ENCODE data around the gene RNF168.
"Not testable (repeated sequence)": the region's sequence is repeated elsewhere in the genome, so short reads cannot be mapped to it uniquely, and the experiment has no call there.

Gene RNF168

GRCh38 chr3:196463478-196463756, 40.2 kb downstream of the RNF168 start:
- DNase-seq, result no peak

DNA sequence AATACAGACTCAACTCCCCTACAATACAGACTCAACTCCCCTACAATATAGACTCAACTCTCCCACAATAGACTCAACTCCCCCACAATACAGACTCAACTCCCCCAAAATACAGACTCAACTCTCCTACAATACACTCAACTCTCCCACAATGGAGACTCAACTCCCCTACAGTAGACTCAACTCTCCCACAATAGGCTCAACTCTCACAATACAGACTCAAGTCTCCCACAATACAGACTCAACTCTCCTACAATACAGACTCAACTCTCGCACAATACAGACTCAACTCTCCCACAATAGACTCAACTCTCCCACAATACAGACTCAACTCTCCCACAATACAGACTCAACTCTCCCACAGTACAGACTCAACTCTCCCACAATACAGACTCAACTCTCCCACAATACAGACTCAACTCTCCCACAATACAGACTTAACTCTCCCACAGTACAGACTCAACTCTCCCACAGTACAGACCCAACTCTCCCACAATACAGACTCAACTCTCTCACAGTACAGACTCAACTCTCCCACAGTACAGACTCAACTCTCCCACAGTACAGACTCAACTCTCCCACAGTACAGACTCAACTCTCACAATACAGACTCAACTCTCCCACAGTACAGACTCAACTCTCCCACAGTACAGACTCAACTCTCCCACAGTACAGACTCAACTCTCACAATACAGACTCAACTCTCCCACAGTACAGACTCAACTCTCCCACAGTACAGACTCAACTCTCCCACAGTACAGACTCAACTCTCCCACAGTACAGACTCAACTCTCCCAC, 40.7 kb downstream of the RNF168 start:
- not testable (repeated sequence) for DNase-seq

- no peak for DNase-seq
These were observed 45.5 kb downstream of the RNF168 start for GRCh38 chr3:196458063-196458462.

GRCh38 chr3:196457470-196457869, 46.1 kb downstream of the RNF168 start:
- not testable (repeated sequence) for DNase-seq

GRCh38 chr3:196454935-196455334, 48.6 kb downstream of the RNF168 start:
- no peak for DNase-seq

DNA sequence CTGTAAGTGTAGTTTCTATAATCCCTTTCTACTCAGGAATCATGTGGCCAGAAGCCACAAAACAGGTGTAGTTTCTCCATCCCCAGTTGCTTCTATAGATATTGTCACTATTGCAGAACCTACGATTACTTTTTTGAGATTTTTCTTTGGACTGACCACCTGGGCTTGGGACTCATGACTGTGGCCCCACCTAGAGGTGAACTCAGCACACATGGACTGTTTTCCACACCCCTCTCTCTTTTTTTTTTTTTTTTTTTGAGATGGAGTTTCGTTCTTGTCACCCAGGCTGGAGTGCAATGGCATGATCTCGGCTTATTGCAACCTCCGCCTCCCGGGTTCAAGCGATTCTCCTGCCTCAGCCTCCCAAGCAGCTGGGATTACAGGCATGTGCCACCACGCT, 58.2 kb downstream of the RNF168 start:
- not testable (repeated sequence) for DNase-seq

DNA sequence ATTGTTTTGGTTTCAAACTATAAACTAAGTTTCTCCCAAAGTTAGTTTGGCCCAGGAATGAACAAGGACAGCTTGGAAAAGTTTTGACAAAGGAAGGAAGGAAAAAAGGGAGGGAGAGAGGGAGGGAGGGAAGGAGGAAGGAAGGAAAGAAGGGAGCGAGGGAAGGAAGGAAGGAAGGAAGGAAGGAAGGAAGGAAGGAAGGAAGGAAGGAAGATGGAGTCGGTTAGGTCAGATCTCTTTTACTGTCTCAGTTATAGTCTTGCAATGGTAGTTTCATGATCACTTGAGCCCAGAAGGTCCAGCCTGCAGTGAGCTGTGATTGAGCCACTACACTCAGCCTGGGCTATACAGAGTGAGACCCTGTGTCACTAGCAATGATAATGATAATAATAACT, 59.1 kb downstream of the RNF168 start:
- no peak for DNase-seq

DNA sequence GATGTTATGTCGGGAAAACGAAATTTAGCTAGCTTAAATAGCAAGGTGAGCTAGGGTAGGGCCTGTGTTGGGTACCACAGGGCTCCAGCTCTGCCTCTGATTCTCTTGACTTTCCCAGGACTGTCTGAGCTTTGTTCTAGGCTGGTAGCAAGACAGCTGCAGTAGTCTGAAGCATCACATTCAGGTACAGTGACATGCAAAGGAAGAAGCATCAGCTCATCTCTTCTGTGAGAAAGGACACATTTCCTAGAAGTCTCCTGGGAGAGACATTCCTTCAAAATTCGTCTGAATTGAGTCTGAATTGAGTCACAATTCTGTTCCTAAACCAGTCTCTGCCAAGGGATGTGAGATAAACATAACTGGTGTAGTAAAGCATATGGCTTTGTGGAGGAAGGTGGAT, 62.9 kb downstream of the RNF168 start:
- DNase-seq, result no peak

- DNase-seq, result peak; percentile 70
These were observed 63.5 kb downstream of the RNF168 start for GRCh38 chr3:196440041-196440537.

DNA sequence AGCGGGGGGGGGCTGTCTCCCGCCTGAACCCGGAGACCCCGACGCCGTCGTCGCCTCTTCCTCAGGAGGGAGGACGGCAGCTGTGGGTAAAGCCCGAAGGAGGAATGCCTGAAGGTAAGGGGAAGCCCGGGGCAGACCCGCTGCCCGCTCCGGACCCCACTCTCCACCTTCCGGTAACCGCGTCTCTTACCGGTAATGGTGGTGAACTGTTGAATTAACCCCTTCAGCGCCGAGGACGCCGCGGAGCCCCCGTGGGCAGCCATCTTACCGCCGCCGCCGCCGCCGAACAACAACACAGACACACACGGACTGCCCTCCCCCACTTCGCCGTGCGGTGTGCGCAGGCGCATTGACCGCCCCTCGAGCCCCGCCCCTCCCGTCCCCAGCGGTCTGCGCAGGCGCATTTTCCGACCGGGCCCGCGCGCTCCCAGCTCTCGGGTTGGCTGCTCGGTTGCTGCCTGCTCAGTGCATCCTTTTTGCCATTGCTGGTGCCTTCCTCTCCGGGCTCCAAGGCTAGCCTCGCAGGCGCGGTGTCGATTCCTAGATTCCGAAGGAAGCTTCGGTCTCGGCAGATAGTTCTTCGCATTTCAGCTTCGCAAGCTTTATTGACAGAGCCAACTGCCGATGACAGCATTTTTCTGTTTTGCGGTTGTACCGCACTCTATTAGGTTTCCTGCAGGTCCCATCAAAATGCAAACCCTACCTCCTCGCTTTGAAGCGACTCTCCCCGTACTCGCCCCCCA, 71.3 kb downstream of the RNF168 start, which contains the start of gene UBXN7:
UBXN7 (minus strand) TSS at position 291 of the 743 bp plus-strand sequence; CDS start at position 263, 28 bp downstream.
- DNase-seq, result peak; percentile 91

DNA sequence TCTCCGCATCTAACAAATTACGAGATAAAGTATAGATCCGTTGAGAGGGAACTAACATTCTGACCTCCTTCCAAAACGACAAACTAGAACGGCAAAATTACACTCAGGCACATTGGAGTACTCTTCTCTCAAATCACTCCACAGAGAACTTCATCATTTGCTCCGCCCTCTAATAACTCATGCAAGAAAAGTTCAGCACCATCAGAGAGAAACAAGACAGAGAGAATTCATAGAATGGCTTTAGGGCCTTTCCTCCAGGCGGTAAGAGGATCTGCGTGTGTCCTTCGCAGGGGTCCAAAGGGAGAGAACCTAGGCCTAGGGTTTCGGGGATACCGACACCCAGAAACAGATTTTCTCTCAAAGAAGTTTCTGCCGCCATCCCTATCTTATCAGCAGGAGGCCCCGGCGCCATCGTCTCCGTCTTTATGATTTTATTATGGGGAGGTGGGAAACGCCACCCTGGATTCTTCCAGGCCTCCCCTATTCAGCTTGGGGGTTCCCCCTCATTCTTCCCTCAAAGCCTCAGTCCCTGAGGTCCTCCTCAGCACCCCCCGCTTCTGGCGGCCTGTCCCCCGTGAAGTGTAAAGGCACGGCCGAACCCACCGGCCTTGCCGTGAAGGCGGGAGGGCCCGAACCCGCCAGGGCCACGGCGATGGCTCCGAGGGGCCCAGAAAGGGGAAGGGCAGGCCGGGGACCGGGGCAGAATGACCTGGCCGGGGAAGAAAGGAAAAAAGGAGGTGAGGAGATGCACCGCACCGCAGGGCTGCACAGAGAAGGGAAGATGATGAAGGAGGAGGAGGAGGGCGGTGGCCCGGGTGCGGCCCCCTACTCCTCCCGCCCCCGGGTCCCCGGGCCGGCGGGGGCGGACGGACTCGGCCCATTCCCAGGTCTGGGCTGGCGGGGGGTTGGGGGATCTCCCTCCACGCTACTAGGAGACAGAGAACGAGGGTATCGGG, 72.1 kb downstream of the RNF168 start:
- DNase-seq, result peak; percentile 39

- DNase-seq, result no peak
These were observed 75.5 kb downstream of the RNF168 start for GRCh38 chr3:196428041-196428440.

DNA sequence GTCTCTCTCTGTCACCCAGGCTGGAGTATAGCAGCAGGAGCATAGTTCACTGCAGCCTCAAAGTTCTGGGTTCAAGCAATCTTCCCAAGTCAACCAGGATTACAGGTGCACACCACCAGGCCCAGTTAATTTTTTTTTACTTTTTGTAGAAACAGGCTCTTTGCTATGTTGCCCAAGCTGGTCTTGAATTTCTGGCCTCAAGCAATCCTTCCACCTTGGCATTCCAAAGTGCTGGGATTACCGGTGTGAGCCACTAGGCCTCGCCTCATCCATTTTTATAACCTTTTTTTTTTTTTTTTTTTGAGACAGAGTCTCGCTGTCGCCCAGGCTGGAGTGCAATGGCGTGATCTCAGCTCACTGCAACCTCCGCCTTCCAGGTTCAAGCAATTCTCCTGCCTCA, 79.1 kb downstream of the RNF168 start:
- DNase-seq, result not testable (repeated sequence)

DNA sequence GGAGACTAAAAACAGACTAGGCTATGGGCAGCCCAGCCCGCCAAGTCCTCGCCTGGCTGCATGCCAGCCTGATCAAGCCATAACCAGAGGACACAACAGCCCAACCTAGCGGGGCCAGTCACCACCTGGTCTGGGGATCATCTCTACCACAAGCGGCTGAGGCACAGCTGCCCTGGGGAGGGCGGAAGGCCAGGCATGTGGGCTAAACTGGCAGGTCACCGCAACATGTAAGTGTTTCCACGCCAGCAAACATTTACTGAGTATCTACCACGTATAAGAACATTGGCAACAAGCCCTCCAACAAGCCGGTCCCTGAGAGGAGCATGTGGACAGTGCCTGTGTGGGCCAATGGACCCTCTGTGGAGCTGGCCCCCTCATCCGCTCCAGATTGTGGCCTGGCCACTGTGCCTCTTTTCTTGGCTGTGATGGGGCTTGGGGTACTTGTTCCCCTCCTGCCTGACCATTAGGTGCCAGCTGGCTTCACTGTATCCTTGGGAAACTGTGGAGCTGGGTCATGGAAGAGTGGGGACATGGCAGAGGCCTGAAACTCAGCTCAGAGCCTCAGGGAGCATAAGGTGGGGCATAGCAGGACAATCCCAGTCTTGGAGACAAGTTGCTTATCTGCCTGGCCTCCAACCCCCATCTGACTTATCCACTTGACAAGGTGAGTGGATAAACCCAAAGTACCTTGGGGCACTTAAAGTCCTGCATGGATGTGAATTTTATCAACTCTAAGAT, 80.4 kb downstream of the RNF168 start:
- DNase-seq, result no peak

- DNase-seq, result not testable (repeated sequence)
These were observed 81.9 kb downstream of the RNF168 start for GRCh38 chr3:196421668-196422067.

- DNase-seq, result no peak
These were observed 84.2 kb downstream of the RNF168 start for GRCh38 chr3:196419386-196419785.

Measured in amniotic stem cell (primary cell).